Measurements from ENCODE around the gene KIF22.

DNA sequence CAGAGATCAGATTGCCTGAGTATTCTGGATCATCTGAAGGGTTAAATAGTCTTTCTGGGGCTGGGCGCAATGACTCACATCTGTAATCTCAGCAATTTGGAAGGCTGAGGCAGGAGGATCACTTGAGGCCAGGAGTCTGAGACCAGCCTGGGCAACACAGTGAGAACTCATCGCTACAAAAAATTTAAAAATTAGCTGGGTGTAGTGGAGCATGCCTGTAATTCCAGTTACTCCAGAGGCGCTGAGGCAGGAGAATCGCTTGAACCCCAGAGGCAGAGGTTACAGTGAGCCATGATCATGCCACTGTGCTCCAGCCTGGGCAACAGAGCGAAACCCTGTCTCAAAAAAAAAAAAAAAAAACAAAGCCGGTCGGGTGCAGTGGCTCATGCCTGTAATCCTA is 45.4 kb downstream of the KIF22 start:
- TF ChIP-seq POLR2A (IDR thresholded peaks at IDR 0.05; ENCODE audit: low read depth, low read length) (no peak), POLR2AphosphoS5 (IDR thresholded peaks at IDR 0.05; ENCODE audit: low read depth, low read length) (no peak)

Measured in GM12892 (cell line).